GM21423 (cell line): ENCODE measurements around the gene SMG7.
"Not testable (repeated sequence)": the region's sequence is repeated elsewhere in the genome, so short reads cannot be mapped to it uniquely, and the experiment has no call there.

Experiments used
- ATAC-seq: cut with Tn5 transposase; IDR thresholded peaks from one replicate; pipeline ENCODE4 v1.9.1; 2021; ENCODE audit warnings: mild to moderate bottlenecking, moderate library complexity; ENCODE audit not compliant: unreplicated experiment

The SMG7 gene

GRCh38 chr1:183472488-183473216 lies at the start of gene SMG7:
Gene SMG7, plus strand, starts transcription at chr1:183472499. Its CDS starts 122 bp downstream, at chr1:183472621.
- peak; percentile 2 for ATAC-seq

- no peak for ATAC-seq
These were observed 48.8 kb upstream of the SMG7 start for GRCh38 chr1:183423541-183423940.

GRCh38 chr1:183424691-183425090 lies 47.6 kb upstream of the SMG7 start:
- ATAC-seq = no peak

DNA sequence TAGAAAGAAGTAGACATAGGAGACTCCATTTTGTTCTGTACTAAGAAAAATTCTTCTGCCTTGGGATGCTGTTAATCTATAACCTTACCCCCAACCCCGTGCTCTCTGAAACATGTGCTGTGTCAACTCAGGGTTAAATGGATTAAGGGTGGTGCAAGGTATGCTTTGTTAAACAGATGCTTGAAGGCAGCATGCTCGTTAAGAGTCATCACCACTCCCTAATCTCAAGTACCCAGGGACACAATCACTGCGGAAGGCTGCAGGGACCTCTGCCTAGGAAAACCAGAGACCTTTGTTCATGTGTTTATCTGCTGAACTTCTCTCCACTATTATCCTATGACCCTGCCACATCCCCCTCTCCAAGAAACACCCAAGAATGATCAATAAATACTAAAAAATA lies 44.7 kb upstream of the SMG7 start:
- ATAC-seq = not testable (repeated sequence)

GRCh38 chr1:183431840-183432547 lies 40.3 kb upstream of the SMG7 start:
- ATAC-seq = no peak

GRCh38 chr1:183432548-183432875 lies 39.8 kb upstream of the SMG7 start:
- no peak for ATAC-seq

GRCh38 chr1:183433703-183434102 lies 38.6 kb upstream of the SMG7 start:
- no peak for ATAC-seq

- no peak for ATAC-seq
These were observed 36.8 kb upstream of the SMG7 start for GRCh38 chr1:183435497-183435896.

DNA sequence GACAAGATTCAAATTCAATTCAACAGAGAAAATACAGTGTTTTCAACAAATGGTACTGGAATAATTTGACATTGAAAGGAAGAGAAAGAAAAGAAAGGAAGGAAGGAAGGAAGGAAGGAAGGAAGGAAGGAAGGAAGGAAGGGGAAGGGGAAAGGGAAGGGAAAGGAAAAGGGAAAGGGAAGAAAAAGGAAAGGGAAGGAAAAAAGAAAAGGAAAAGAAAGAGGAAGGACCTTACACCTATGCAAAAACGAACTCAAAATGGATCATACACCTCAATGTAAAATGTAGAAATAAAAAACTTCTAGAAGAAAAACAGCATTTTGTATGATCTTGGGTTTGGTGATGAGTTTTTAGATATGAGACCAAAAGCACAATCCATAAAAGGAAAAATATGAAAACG lies 34.2 kb upstream of the SMG7 start:
- no peak for ATAC-seq

- no peak for ATAC-seq
These were observed 29.3 kb upstream of the SMG7 start for GRCh38 chr1:183443011-183443410.

GRCh38 chr1:183443466-183443865 lies 28.8 kb upstream of the SMG7 start:
- ATAC-seq = no peak

- ATAC-seq = no peak
These were observed 28.1 kb upstream of the SMG7 start for GRCh38 chr1:183444243-183444642.

DNA sequence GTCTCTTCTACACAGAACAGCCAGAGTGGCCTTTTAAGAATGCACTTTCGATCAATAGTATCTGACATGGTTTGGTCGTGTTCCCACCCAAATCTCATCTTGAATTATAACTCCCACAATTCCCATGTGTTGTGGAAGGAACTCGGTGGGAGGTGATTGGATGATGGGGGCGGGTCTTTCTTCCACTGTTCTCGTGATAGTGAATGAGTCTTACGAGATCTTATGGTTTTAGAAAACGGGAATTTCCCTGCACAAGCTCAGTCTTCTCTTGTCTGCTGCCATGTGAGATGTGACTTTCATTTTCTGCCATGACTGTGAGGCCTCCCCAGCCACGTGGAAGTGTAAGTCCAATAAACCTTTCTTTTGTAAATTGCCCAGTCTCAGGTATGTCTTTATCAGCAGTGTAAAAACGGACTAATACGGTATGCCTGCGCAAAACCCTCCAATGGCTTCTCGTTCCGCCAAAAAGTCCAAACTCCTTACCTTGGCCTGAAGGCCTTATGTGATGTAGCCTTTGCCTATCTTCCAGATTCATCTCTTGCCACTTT lies 23.0 kb upstream of the SMG7 start:
- no peak for ATAC-seq

- no peak for ATAC-seq
These were observed 22.2 kb upstream of the SMG7 start for GRCh38 chr1:183450093-183450492.

DNA sequence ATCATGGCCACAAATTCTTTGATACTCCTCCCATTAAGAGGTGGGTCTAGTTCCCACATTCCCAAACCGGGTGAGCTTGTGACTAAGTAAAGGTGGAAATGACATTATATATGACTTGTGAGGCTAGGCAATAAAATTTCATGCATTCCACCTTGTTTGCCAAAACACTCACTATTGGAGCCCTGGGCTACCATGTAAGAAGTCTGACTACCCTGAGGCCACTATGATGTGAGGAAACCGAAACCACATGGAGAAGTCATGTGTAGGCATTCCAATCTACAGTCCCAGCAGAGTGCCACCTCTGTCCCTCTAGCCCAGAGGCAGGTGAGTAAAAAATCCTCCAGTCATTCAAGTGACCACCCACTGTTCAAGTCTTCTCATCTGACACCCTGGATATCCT lies 17.9 kb upstream of the SMG7 start:
- ATAC-seq = no peak

DNA sequence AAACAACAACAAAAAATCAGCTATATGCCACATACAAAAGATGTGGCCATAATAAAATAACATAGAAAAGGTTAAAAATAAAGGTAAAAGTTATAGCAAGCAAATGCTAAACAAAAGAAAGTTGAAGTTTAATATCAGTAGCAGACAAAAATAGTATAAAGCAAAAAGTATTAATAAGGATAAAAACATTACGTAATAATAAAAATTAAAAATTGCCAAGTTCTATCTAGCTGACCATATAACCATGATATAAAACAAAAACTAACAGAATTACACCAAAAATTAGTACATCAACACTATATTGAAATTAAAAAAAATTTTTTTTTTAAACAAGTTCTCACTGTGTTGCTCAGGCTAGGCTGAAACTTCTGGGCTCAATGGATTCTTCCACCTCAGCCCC lies 15.5 kb upstream of the SMG7 start:
- no peak for ATAC-seq

DNA sequence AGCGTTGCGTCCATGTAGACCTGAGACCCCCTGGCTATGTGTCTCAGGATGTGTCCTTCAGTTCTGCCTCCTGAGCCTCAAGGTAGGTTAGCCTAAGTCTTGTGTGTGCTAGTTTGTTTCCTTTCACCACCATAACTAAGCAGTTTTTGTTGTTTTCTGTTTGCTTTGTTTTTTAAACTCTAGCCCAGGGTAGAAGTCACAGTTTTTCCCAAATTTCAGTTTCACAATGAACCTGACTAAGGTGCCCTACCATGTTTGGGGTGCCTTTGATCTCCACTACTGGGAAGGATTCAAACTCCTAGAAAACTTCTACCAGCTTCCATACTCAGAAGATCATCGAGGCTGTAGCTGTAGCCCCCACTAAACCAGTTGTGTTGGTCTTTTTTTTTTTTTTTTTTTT lies 14.8 kb upstream of the SMG7 start:
- ATAC-seq = no peak

DNA sequence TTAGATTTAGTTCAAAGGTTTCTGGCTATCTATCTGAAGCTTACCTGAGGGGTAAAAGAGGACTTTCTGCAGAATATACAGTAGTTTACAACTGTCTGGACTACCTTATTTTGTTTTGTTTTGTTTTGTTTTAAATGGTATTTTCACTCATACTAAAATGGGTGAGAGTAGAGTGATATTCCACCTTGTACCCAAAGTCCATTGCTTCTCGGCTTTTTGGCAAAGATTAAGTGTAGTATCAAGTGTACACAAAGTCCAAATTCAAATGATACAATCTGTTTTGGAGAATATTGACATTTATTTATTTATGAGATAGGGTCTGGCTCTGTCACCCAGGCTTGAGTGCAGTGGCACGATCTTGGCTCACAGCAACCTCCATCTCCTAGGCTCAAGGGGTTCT lies 11.7 kb upstream of the SMG7 start:
- ATAC-seq = no peak

GRCh38 chr1:183461350-183461749 lies 10.9 kb upstream of the SMG7 start:
- ATAC-seq = no peak

DNA sequence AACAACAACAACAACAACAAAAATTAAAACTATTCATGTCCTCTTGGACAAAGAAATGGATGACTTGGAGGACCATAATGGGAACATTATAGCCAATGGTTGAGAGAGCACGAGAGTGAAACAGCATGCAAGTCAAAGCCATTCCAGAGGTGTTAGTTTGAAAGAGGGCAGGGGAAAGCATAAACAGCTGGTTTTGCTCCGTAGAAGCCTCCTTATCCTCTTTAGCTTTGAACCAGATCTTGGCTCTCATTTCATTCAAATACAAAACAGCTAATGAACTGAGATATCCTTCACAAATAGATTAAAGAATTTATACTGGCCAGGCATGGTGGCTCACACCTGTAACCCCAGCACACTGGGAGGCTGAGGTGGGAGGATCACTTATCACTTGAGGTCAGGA lies 8.7 kb upstream of the SMG7 start:
- no peak for ATAC-seq

GRCh38 chr1:183466781-183467180 lies 5.5 kb upstream of the SMG7 start:
- ATAC-seq = no peak

DNA sequence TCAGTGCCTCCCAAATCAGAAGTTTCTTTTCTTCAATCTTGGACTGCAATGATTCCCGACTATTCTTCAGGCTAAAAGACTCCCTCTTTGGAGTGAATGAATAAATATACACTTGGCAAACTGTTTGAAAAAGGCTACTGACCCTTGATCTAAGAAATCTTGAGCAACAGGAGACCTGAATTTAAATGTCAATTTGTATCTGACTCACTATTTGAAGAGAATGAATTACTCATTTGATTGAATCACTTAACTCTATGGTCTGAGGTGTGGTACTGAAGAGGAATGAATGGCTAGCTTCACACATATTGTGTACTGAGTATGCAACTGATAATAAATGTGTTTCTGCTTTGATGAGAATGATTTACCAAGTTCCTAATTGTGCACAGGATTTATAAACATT lies 4.6 kb upstream of the SMG7 start:
- no peak for ATAC-seq
